Measurements from ENCODE around the gene DACT1. TPM values are rescaled to one million over a fixed set of nuclear protein-coding genes. Genes with fewer than 3 reads are reported as not detected.
"Not testable (repeated sequence)": the region's sequence is repeated elsewhere in the genome, so short reads cannot be mapped to it uniquely, and the experiment has no call there.

DACT1 gene, protein sequence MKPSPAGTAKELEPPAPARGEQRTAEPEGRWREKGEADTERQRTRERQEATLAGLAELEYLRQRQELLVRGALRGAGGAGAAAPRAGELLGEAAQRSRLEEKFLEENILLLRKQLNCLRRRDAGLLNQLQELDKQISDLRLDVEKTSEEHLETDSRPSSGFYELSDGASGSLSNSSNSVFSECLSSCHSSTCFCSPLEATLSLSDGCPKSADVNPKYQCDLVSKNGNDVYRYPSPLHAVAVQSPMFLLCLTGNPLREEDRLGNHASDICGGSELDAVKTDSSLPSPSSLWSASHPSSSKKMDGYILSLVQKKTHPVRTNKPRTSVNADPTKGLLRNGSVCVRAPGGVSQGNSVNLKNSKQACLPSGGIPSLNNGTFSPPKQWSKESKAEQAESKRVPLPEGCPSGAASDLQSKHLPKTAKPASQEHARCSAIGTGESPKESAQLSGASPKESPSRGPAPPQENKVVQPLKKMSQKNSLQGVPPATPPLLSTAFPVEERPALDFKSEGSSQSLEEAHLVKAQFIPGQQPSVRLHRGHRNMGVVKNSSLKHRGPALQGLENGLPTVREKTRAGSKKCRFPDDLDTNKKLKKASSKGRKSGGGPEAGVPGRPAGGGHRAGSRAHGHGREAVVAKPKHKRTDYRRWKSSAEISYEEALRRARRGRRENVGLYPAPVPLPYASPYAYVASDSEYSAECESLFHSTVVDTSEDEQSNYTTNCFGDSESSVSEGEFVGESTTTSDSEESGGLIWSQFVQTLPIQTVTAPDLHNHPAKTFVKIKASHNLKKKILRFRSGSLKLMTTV
- 10 to 100 TPM in 1 of 4 donors, 1 to 10 TPM in 3; 1.9 to 19.0 (median 3.6) TPM for total RNA-seq

DNA sequence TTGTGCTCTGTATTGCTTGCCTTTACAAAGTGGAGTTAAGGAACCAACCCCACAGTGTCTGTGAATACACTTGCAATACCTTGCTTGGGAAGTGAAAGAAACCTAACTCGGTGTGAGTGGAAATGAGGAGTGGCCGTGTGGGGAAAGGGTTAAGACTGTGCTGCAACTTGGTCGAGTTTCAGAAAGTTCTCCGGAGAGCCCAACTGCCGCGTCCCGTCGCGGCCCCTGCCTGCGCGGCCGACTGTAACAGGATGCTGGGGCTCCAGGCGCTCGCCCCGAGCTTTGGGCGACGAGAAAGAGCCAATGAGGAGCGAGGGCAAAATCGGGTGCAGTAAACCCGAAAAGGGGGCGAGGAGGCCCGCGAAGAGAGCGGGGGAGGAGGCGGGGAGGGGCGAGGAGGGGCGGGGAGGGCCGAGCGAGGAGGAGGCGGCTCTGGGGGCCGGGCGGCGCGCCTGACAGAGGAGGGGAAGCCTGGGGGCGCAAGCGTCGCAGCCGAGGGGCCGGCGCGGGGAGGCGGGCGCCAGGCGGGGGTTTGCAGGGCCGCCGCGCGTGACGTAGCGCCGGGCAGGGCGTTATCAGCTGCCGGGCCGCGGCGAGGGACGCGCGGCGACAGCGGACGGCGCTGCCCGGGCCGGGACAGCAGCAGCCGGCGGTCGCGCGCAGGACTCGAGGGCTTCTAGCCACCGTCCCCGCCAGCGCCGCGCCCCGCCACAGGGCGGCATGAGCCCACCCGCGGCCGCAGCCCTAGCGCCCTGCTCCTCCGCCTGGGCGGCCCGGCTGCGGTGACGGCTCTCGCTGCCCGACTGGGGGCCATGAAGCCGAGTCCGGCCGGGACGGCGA is at the start of gene DACT1:
TSS of gene DACT1 (plus strand) at position 572 of the 840 bp plus-strand sequence. CDS start at position 813, 241 bp downstream.
- H3K9me3 ChIP-seq, result no peaks in the 10 kb centered on the region
- H3K36me3 ChIP-seq, result peaks cover 0 to 5% (median 0%) of the 10 kb centered on the region in 3 donors
- peak within 1 kb of the TSS; percentile 45 to 78 (median 62) for H3K4me3 ChIP-seq
- H3K4me1 ChIP-seq, result peaks cover 0 to 24% (median 8%) of the 10 kb centered on the region in 4 donors
- no peaks in the 10 kb centered on the region for H3K27me3 ChIP-seq
- peak within 1 kb of the TSS; percentile 68 to 92 (median 78) for H3K27ac ChIP-seq
- DNase-seq, result peak; percentile 36 to 71 (median 65)
- TF ChIP-seq POLR2A (IDR thresholded peaks at IDR 0.05), result no peak
- TF ChIP-seq, protein P1, sequence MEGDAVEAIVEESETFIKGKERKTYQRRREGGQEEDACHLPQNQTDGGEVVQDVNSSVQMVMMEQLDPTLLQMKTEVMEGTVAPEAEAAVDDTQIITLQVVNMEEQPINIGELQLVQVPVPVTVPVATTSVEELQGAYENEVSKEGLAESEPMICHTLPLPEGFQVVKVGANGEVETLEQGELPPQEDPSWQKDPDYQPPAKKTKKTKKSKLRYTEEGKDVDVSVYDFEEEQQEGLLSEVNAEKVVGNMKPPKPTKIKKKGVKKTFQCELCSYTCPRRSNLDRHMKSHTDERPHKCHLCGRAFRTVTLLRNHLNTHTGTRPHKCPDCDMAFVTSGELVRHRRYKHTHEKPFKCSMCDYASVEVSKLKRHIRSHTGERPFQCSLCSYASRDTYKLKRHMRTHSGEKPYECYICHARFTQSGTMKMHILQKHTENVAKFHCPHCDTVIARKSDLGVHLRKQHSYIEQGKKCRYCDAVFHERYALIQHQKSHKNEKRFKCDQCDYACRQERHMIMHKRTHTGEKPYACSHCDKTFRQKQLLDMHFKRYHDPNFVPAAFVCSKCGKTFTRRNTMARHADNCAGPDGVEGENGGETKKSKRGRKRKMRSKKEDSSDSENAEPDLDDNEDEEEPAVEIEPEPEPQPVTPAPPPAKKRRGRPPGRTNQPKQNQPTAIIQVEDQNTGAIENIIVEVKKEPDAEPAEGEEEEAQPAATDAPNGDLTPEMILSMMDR (IDR thresholded peaks at IDR 0.05), result no peak

DNA sequence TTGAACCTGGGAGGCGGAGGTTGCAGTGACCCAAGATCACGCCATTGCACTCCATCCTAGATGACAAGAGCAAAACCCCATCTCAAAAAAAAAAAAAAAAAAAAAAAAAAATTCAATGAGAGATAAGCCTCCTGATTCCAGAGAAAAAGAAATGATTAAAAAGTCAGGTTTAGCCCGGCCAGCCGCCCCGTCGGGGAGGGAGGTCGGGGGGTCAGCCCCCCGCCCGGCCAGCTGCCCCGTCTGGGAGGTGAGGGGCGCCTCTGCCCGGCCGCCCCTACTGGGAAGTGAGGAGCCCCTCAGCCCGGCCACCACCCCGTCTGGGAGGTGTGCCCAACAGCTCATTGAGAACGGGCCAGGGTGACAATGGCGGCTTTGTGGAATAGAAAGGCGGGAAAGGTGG is 49.4 kb upstream of the DACT1 start:
- not testable (repeated sequence) for H3K27ac ChIP-seq, H3K4me3 ChIP-seq, H3K4me1 ChIP-seq, DNase-seq, H3K27me3 ChIP-seq, H3K9me3 ChIP-seq, H3K36me3 ChIP-seq

DNA sequence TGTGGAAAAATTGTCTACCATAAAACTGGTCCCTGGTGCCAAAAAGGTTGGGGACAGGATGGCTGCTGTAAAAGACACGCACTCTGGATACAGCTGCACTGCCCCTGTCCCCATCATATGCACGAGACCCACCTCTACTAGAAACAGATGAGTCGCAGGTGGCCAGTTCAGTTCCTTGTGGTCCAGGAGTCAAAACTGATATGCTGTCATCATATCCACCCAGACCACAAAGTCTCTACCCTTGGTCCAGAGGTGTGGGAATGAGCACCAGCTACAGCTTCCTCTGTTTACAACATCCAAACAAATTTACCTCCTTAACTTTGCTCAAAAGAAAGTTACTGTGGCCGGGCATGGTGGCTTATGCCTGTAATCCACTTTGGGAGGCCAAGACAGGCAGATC is 43.8 kb upstream of the DACT1 start:
- no peaks in the 10 kb centered on the region for H3K27me3 ChIP-seq
- DNase-seq, result no peak
- TF ChIP-seq, protein P1 (IDR thresholded peaks at IDR 0.05), result no peak
- TF ChIP-seq POLR2A (IDR thresholded peaks at IDR 0.05), result no peak
- H3K4me1 ChIP-seq, result no peaks in the 10 kb centered on the region
- H3K27ac ChIP-seq, result no peak overlapping the region
- no peaks in the 10 kb centered on the region for H3K36me3 ChIP-seq
- no peaks in the 10 kb centered on the region for H3K9me3 ChIP-seq
- no peak overlapping the region for H3K4me3 ChIP-seq

DNA sequence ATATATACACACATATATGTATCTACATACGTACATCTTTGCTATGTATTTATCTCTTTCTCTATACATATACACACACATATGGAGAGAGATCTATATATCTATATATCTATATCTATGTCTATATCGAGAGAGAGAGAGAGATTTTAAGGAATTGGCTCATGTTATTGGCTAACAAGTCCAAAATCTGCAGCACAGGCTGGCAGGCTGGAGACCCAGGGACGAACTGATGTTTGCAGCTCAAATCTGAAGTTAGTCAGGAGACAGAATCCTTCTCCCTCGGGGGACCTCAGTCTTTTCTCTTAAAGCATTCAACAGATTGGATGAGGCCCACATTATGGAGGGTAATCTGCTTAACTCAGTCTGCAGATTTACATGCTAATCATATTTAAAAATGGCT is 40.7 kb upstream of the DACT1 start:
- TF ChIP-seq, protein P1 (IDR thresholded peaks at IDR 0.05), result no peak
- no peak for TF ChIP-seq POLR2A (IDR thresholded peaks at IDR 0.05)
- Histone ChIP-seq H3K27ac (no peak overlapping the region), H3K27me3 (no peaks in the 10 kb centered on the region), H3K36me3 (no peaks in the 10 kb centered on the region), H3K9me3 (no peaks in the 10 kb centered on the region), H3K4me3 (no peak overlapping the region), H3K4me1 (no peaks in the 10 kb centered on the region)
- DNase-seq, result no peak

DNA sequence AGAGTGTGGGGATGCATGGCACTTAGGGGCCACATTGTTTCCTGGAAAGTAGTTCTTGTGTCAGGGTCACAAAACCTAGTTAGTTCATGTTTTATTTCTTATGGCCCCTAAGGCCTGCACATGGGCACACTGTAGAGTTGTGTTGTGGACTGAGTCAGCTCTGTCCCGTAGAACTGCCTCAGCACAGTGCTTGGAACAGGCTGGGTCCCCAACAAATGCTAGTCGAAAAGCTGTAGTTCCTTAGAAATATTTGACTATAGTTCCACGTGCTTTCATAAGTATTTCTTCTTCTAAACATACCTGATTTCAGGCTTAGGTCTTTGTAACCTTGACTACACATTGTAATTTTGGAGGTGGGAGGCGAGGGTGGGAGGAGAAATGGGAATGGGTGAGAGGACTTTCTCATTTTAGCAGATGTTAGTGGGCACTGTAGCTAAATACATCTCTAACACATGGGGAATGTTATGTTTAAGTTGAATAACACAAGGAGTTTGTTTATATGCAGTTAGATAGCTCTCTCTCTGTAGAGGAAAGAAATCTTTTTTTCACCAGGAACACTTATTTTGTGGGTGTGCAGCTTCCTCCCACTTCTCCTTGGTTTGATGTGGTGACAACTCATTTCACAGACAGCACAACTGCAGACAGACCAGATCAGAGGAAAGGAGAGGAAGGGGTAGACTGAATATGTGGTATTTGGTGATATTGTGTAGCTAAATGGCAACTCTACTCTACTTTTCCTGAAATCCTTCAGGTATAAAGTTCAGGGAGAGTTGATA is 39.5 kb upstream of the DACT1 start:
- no peaks in the 10 kb centered on the region for H3K27me3 ChIP-seq
- TF ChIP-seq POLR2A (IDR thresholded peaks at IDR 0.05), result no peak
- TF ChIP-seq, protein P1 (IDR thresholded peaks at IDR 0.05), result no peak
- no peaks in the 10 kb centered on the region for H3K36me3 ChIP-seq
- H3K27ac ChIP-seq, result no peak overlapping the region
- no peak for DNase-seq
- H3K9me3 ChIP-seq, result no peaks in the 10 kb centered on the region
- no peaks in the 10 kb centered on the region for H3K4me1 ChIP-seq
- H3K4me3 ChIP-seq, result no peak overlapping the region
